Spleen (tissue), 7 donors: ENCODE data around the gene TPCN2.

Source experiments
- POLR2AphosphoS5 ChIP-seq, 3 donors: sonication (generic); formaldehyde crosslinking; IDR thresholded peaks; one replicate each; pipeline ENCODE4 v1.5.1; 2017; ENCODE audit warnings: antibody characterized with exemption in 3 of 3
- TF ChIP-seq, protein P1 (sequence below), 11 experiments: fragments of 200-600 bp in 7 of 11; fragments of 450-650 bp in 4 of 11; sonication (generic) in 4 of 11; IDR thresholded peaks in 8 of 11; conservative IDR thresholded peaks in 3 of 11; 1 replicate in 7 of 11; 2 replicates in 4 of 11; pipeline versions ENCODE4 v1.4.0 to v1.8.0; 2016 to 2021; ENCODE audit warnings: antibody characterized with exemption in 11 of 11, inconsistent platforms in 4 of 11, mild to moderate bottlenecking in 1 of 11
- donor health status: DM: no; HTN: no; CAD: no; lungs with moderate emphysema.
- donor health status: DM: no; HTN: no; CAD: no.
- donor health status: DM: no; HTN: no; CAD: no.

DNA sequence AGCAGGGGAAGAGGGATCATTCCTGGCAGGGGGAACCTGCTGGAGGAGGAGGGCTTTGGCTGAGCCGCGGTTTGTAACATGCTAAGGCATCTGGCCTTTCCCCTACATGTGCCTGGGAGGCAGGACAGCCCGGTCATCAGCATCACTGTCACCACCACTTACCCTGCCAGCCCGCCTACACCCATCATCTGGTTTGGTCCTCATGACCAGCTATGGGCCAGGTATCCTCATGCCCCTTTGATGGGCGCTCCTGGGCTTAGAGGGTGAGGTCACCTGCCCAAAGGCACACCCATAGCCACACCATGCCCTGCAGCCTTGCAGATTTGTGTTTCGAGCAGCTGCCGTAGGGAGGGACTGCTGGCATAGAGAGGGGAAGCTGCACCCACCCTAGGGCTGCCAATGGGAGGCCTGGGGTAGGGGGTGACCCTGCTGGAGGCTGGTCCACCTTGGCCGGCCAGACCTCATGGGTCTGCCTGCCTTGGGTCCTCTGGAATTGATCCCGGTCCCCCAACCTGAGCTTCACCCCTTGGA lies 38.3 kb upstream of the TPCN2 start:
- TF ChIP-seq, protein P1, sequence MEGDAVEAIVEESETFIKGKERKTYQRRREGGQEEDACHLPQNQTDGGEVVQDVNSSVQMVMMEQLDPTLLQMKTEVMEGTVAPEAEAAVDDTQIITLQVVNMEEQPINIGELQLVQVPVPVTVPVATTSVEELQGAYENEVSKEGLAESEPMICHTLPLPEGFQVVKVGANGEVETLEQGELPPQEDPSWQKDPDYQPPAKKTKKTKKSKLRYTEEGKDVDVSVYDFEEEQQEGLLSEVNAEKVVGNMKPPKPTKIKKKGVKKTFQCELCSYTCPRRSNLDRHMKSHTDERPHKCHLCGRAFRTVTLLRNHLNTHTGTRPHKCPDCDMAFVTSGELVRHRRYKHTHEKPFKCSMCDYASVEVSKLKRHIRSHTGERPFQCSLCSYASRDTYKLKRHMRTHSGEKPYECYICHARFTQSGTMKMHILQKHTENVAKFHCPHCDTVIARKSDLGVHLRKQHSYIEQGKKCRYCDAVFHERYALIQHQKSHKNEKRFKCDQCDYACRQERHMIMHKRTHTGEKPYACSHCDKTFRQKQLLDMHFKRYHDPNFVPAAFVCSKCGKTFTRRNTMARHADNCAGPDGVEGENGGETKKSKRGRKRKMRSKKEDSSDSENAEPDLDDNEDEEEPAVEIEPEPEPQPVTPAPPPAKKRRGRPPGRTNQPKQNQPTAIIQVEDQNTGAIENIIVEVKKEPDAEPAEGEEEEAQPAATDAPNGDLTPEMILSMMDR (IDR thresholded peaks at IDR 0.05 in 8 of 11, conservative IDR thresholded peaks at IDR 0.05 in 3 of 11), result no peak
- TF ChIP-seq POLR2AphosphoS5 (IDR thresholded peaks at IDR 0.05), result no peak
